HG02885 (cell line): ENCODE measurements around the gene FBXL20.
"Not testable (repeated sequence)": the region's sequence is repeated elsewhere in the genome, so short reads cannot be mapped to it uniquely, and the experiment has no call there.

ENCODE experiments used
- ATAC-seq: cut with Tn5 transposase; IDR thresholded peaks from one replicate; pipeline ENCODE4 v1.9.1; 2021; ENCODE audit warnings: mild to moderate bottlenecking; ENCODE audit not compliant: unreplicated experiment, poor library complexity

Gene FBXL20

GRCh38 chr17:39270923-39271322 lies 130.5 kb downstream of the FBXL20 start:
- ATAC-seq = no peak

GRCh38 chr17:39264119-39264518 lies 137.3 kb downstream of the FBXL20 start:
- no peak for ATAC-seq

GRCh38 chr17:39261286-39261685 lies 140.1 kb downstream of the FBXL20 start:
- ATAC-seq = no peak

- no peak for ATAC-seq
These were observed 148.5 kb downstream of the FBXL20 start for GRCh38 chr17:39252788-39253460.

GRCh38 chr17:39251997-39252396 lies 149.4 kb downstream of the FBXL20 start:
- ATAC-seq = no peak

GRCh38 chr17:39250076-39250475 lies 151.3 kb downstream of the FBXL20 start:
- ATAC-seq = not testable (repeated sequence)

- no peak for ATAC-seq
These were observed 155.2 kb downstream of the FBXL20 start for GRCh38 chr17:39246274-39246673.

GRCh38 chr17:39244600-39245570 lies 156.5 kb downstream of the FBXL20 start:
- peak; percentile 56 for ATAC-seq

GRCh38 chr17:39244016-39244599 lies 157.3 kb downstream of the FBXL20 start:
- no peak for ATAC-seq

GRCh38 chr17:39243155-39243554 lies 158.3 kb downstream of the FBXL20 start:
- no peak for ATAC-seq

- ATAC-seq = no peak
These were observed 160.8 kb downstream of the FBXL20 start for GRCh38 chr17:39240631-39241030.

GRCh38 chr17:39239640-39240314 lies 161.6 kb downstream of the FBXL20 start:
- no peak for ATAC-seq

GRCh38 chr17:39238311-39238972 lies 163.0 kb downstream of the FBXL20 start:
- no peak for ATAC-seq

- no peak for ATAC-seq
These were observed 163.8 kb downstream of the FBXL20 start for GRCh38 chr17:39237586-39237985.

- ATAC-seq = no peak
These were observed 164.4 kb downstream of the FBXL20 start for GRCh38 chr17:39236981-39237441.

- no peak for ATAC-seq
These were observed 164.9 kb downstream of the FBXL20 start for GRCh38 chr17:39236450-39236927.

GRCh38 chr17:39235555-39236449 lies 165.6 kb downstream of the FBXL20 start:
- no peak for ATAC-seq

- ATAC-seq = no peak
These were observed 169.6 kb downstream of the FBXL20 start for GRCh38 chr17:39231591-39232551.
